ENCODE measurements around the gene COL5A3. TPM values are rescaled to one million over a fixed set of nuclear protein-coding genes. Genes with fewer than 3 reads are reported as not detected.
"Not testable (repeated sequence)": the region's sequence is repeated elsewhere in the genome, so short reads cannot be mapped to it uniquely, and the experiment has no call there.

The COL5A3 gene
- total RNA-seq, 4 donors from 2014 or later, result 9.8 to 30.8 (median 25.2) TPM

GRCh38 chr19:9932835-9933234 lies 77.5 kb downstream of the COL5A3 start:
- ATAC-seq, result no peak
- H3K27me3 ChIP-seq, result peaks cover 86% of the 10 kb centered on the region

GRCh38 chr19:9931629-9932028 lies 78.7 kb downstream of the COL5A3 start:
- Histone ChIP-seq H3K4me1 (peaks cover 0 to 40% (median 16%) of the 10 kb centered on the region in 3 donors), H3K36me3 (no peaks in the 10 kb centered on the region), H3K9me3 (no peaks in the 10 kb centered on the region), H3K27ac (no peak overlapping the region), H3K4me3 (no peak overlapping the region), H3K27me3 (peaks cover 77% of the 10 kb centered on the region)
- no peak for ATAC-seq
- TF ChIP-seq POLR2A (IDR thresholded peaks at IDR 0.05) (no peak), POLR2AphosphoS5 (IDR thresholded peaks at IDR 0.05) (no peak), EP300 (IDR thresholded peaks at IDR 0.05) (no peak), CTCF (IDR thresholded peaks at IDR 0.05) (no peak)
- WGBS, 2 donors (ENCODE audit: low coverage in 1 of 2), result 100% methylated on average over 1 of the region's 1 CpG

More at GRCh38 chr19:9932835-9933234, 77.5 kb downstream of the COL5A3 start:
- 93% methylated on average over 3 of the region's 4 CpGs; no CpG with 5 or more reads in 1 of the 2 donors for WGBS, 2 donors (ENCODE audit: low coverage in 1 of 2)
- TF ChIP-seq CTCF (IDR thresholded peaks at IDR 0.05) (no peak), POLR2A (IDR thresholded peaks at IDR 0.05) (no peak), POLR2AphosphoS5 (IDR thresholded peaks at IDR 0.05) (no peak), EP300 (IDR thresholded peaks at IDR 0.05) (no peak)
- no peak overlapping the region for H3K27ac ChIP-seq
- H3K36me3 ChIP-seq, result no peaks in the 10 kb centered on the region
- no peaks in the 10 kb centered on the region for H3K9me3 ChIP-seq
- no peak overlapping the region for H3K4me3 ChIP-seq
- peaks cover 0 to 44% (median 16%) of the 10 kb centered on the region in 3 donors for H3K4me1 ChIP-seq

GRCh38 chr19:9923440-9923839 lies 86.9 kb downstream of the COL5A3 start:
- no peak overlapping the region for H3K4me3 ChIP-seq
- no peaks in the 10 kb centered on the region for H3K9me3 ChIP-seq
- TF ChIP-seq POLR2AphosphoS5 (IDR thresholded peaks at IDR 0.05) (no peak), EP300 (IDR thresholded peaks at IDR 0.05) (no peak)
- no peaks in the 10 kb centered on the region for H3K36me3 ChIP-seq
- WGBS, 2 donors (ENCODE audit: low coverage in 1 of 2), result 80 to 96% methylated on average over 2 of the region's 4 CpGs
- no peaks in the 10 kb centered on the region for H3K4me1 ChIP-seq
- H3K27me3 ChIP-seq, result peaks cover 35% of the 10 kb centered on the region
- H3K27ac ChIP-seq, result no peak overlapping the region
- ATAC-seq, result no peak

DNA sequence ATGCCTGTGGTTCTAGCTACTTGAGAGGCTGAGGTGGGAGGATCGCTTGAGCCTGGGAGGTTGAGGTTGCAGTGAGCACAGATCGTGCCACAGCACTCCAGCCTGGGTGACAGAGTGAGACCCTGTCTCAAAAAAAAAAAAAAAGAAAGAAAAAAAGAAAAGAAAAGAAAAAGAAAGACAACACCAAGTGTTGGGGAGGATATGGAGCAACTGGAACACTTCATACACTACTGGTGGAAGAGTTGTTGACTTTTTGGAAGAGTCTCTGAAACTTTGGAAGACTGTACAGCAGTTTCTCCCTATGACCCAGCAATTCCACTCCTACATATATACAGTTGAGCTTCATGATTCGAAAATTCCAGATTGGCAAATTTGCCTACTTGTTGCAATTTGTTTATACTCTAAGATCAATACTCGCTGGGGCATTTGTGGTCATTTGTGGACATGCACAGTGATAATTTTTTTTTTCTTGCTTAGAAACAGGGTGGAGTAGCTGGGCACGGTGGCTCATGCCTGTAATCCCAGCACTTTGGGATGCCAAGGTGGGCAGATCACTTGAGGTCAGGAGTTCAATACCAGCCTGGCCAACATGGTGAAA lies 87.4 kb downstream of the COL5A3 start:
- not testable (repeated sequence) for H3K9me3 ChIP-seq, H3K27ac ChIP-seq, H3K36me3 ChIP-seq, ATAC-seq, H3K4me1 ChIP-seq, H3K4me3 ChIP-seq
- peaks cover 40% of the 10 kb centered on the region for H3K27me3 ChIP-seq
- WGBS, 2 donors (ENCODE audit: low coverage in 1 of 2), result 82 to 88% methylated on average over 3 to 4 of the region's 5 CpGs

DNA sequence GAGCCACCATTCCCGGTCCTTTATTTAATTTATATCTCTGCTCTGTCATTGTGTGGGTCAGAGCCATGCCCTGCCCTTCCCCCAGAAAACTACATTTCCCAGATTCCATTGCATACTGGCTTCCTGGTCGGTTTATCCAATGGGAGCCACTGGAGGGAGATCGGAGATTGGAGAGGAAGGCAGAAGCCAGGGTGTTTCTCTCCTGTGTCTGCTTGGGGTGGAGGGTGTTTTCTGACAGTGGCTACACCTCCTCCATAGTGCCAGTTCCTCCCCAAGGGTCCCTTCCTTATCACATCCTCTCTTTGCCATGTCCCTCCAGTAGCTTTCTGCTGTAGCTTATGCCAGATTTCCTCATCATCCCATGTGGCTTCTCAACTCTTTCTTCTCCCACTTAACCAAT lies 93.0 kb downstream of the COL5A3 start:
- ATAC-seq, result peak; percentile 57
- WGBS, 2 donors (ENCODE audit: low coverage in 1 of 2), result 3% methylated on average over 3 of the region's 3 CpGs; no CpG with 5 or more reads in 1 of the 2 donors
- Histone ChIP-seq H3K9me3 (no peaks in the 10 kb centered on the region), H3K4me3 (no peak overlapping the region), H3K4me1 (peaks cover 0 to 27% (median 17%) of the 10 kb centered on the region in 3 donors), H3K36me3 (no peaks in the 10 kb centered on the region), H3K27me3 (peaks cover 88% of the 10 kb centered on the region), H3K27ac (no peak overlapping the region)
- TF ChIP-seq CTCF (IDR thresholded peaks at IDR 0.05) (no peak), EP300 (IDR thresholded peaks at IDR 0.05) (no peak)

DNA sequence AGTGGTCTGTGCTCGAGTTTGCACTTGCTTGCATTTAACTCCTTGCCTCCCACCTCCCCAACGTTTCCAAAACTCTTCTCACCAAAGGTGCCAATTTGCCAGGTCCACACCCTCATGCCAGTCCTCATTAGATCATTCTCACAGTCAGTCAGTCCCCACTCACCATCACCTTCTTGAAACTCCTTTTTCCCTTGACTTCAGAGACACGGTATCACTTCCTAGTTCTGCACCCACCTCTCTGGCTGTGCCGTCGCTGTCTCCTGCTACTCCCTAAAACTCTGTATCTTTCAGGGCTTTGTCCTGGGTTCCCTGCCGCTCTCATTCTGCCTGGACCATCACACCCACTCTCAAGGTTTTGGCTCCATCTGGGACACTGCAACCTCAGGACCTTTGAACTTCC lies 93.6 kb downstream of the COL5A3 start:
- H3K27ac ChIP-seq, result no peak overlapping the region
- no peaks in the 10 kb centered on the region for H3K36me3 ChIP-seq
- no peak for TF ChIP-seq EP300 (IDR thresholded peaks at IDR 0.05)
- no peak for TF ChIP-seq POLR2A (IDR thresholded peaks at IDR 0.05)
- TF ChIP-seq POLR2AphosphoS5 (IDR thresholded peaks at IDR 0.05), result no peak
- no peak for TF ChIP-seq CTCF (IDR thresholded peaks at IDR 0.05)
- H3K9me3 ChIP-seq, result no peaks in the 10 kb centered on the region
- H3K4me1 ChIP-seq, result peaks cover 0 to 27% (median 17%) of the 10 kb centered on the region in 3 donors
- ATAC-seq, result no peak
- no peak overlapping the region for H3K4me3 ChIP-seq
- 35 to 48% methylated on average over 4 to 6 of the region's 6 CpGs for WGBS, 2 donors (ENCODE audit: low coverage in 1 of 2)
- peaks cover 91% of the 10 kb centered on the region for H3K27me3 ChIP-seq

All from gastroesophageal sphincter (tissue), 4 donors.